Measurements from ENCODE around the gene HADHB. TPM values are rescaled to one million over a fixed set of nuclear protein-coding genes. Genes with fewer than 3 reads are reported as not detected.

Gene HADHB
- total and polyA plus RNA-seq, 2 donors, result 41.7 to 92.8 TPM

- Histone ChIP-seq H3K36me3 (ENCODE audit: control insufficient read depth in 2 of 2, insufficient read depth in 2 of 2, low read length in 1 of 2) (peaks cover 34 to 51% of the 10 kb centered on the region in 2 donors), H3K4me3 (ENCODE audit: low read length in 2 of 2) (no peak overlapping the region), H3K27ac (ENCODE audit: low read depth in 1 of 2, low read length in 1 of 2) (no peak overlapping the region), H3K9me3 (ENCODE audit: control insufficient read depth in 2 of 2, insufficient read depth in 1 of 2, low read length in 1 of 2) (peaks cover 0 to 7% of the 10 kb centered on the region in 2 donors), H3K4me1 (ENCODE audit: control insufficient read depth in 2 of 2, insufficient read depth in 2 of 2, low read length in 2 of 2) (no peaks in the 10 kb centered on the region), H3K27me3 (ENCODE audit: control insufficient read depth in 2 of 2, insufficient read depth in 1 of 2, low read length in 1 of 2) (no peaks in the 10 kb centered on the region)
- no peak for DNase-seq (ENCODE audit: low read depth in 6 of 9, low spot score in 9 of 9)
- 97% methylated on average over 1 of the region's 1 CpG for WGBS
Observed at GRCh38 chr2:26214759-26215158, 30.0 kb upstream of the HADHB start.

- no peak for DNase-seq (ENCODE audit: low read depth in 6 of 9, low spot score in 9 of 9)
- no peak overlapping the region for H3K27ac ChIP-seq (ENCODE audit: low read depth in 1 of 2, low read length in 1 of 2)
- no peaks in the 10 kb centered on the region for H3K27me3 ChIP-seq (ENCODE audit: control insufficient read depth in 2 of 2, insufficient read depth in 1 of 2, low read length in 1 of 2)
- no peak overlapping the region for H3K4me3 ChIP-seq (ENCODE audit: low read length in 2 of 2)
- H3K36me3 ChIP-seq (ENCODE audit: control insufficient read depth in 2 of 2, insufficient read depth in 2 of 2, low read length in 1 of 2), result peaks cover 30 to 53% of the 10 kb centered on the region in 2 donors
- no peaks in the 10 kb centered on the region for H3K4me1 ChIP-seq (ENCODE audit: control insufficient read depth in 2 of 2, insufficient read depth in 2 of 2, low read length in 2 of 2)
- WGBS, result 100% methylated on average over 1 of the region's 1 CpG
- H3K9me3 ChIP-seq (ENCODE audit: control insufficient read depth in 2 of 2, insufficient read depth in 1 of 2, low read length in 1 of 2), result peaks cover 0 to 7% of the 10 kb centered on the region in 2 donors
Observed at GRCh38 chr2:26215833-26216232, 28.9 kb upstream of the HADHB start.

GRCh38 chr2:26216587-26216986, 28.2 kb upstream of the HADHB start:
- Histone ChIP-seq H3K27me3 (ENCODE audit: control insufficient read depth in 2 of 2, insufficient read depth in 1 of 2, low read length in 1 of 2) (no peaks in the 10 kb centered on the region), H3K4me1 (ENCODE audit: control insufficient read depth in 2 of 2, insufficient read depth in 2 of 2, low read length in 2 of 2) (no peaks in the 10 kb centered on the region), H3K36me3 (ENCODE audit: control insufficient read depth in 2 of 2, insufficient read depth in 2 of 2, low read length in 1 of 2) (peaks cover 30 to 53% of the 10 kb centered on the region in 2 donors), H3K4me3 (ENCODE audit: low read length in 2 of 2) (no peak overlapping the region), H3K27ac (ENCODE audit: low read depth in 1 of 2, low read length in 1 of 2) (no peak overlapping the region), H3K9me3 (ENCODE audit: control insufficient read depth in 2 of 2, insufficient read depth in 1 of 2, low read length in 1 of 2) (peaks cover 0 to 7% of the 10 kb centered on the region in 2 donors)
- DNase-seq (ENCODE audit: low read depth in 6 of 9, low spot score in 9 of 9), result no peak
- over 99% methylated on average over 4 of the region's 4 CpGs for WGBS

GRCh38 chr2:26217720-26218119, 27.0 kb upstream of the HADHB start:
- 83% methylated on average over 6 of the region's 6 CpGs for WGBS
- Histone ChIP-seq H3K36me3 (ENCODE audit: control insufficient read depth in 2 of 2, insufficient read depth in 2 of 2, low read length in 1 of 2) (peaks cover 35 to 51% of the 10 kb centered on the region in 2 donors), H3K27me3 (ENCODE audit: control insufficient read depth in 2 of 2, insufficient read depth in 1 of 2, low read length in 1 of 2) (no peaks in the 10 kb centered on the region), H3K27ac (ENCODE audit: low read depth in 1 of 2, low read length in 1 of 2) (no peak overlapping the region), H3K4me3 (ENCODE audit: low read length in 2 of 2) (no peak overlapping the region), H3K4me1 (ENCODE audit: control insufficient read depth in 2 of 2, insufficient read depth in 2 of 2, low read length in 2 of 2) (no peaks in the 10 kb centered on the region), H3K9me3 (ENCODE audit: control insufficient read depth in 2 of 2, insufficient read depth in 1 of 2, low read length in 1 of 2) (peaks cover 0 to 7% of the 10 kb centered on the region in 2 donors)
- no peak for DNase-seq (ENCODE audit: low read depth in 6 of 9, low spot score in 9 of 9)

GRCh38 chr2:26223018-26223417, 21.7 kb upstream of the HADHB start:
- H3K36me3 ChIP-seq (ENCODE audit: control insufficient read depth in 2 of 2, insufficient read depth in 2 of 2, low read length in 1 of 2), result peaks cover 29 to 32% of the 10 kb centered on the region in 2 donors
- no peaks in the 10 kb centered on the region for H3K27me3 ChIP-seq (ENCODE audit: control insufficient read depth in 2 of 2, insufficient read depth in 1 of 2, low read length in 1 of 2)
- H3K27ac ChIP-seq (ENCODE audit: low read depth in 1 of 2, low read length in 1 of 2), result no peak overlapping the region
- no peak overlapping the region for H3K4me3 ChIP-seq (ENCODE audit: low read length in 2 of 2)
- no peak for DNase-seq (ENCODE audit: low read depth in 6 of 9, low spot score in 9 of 9)
- WGBS, result 100% methylated on average over 1 of the region's 1 CpG
- H3K9me3 ChIP-seq (ENCODE audit: control insufficient read depth in 2 of 2, insufficient read depth in 1 of 2, low read length in 1 of 2), result peaks cover 0 to under 1% of the 10 kb centered on the region in 2 donors
- no peaks in the 10 kb centered on the region for H3K4me1 ChIP-seq (ENCODE audit: control insufficient read depth in 2 of 2, insufficient read depth in 2 of 2, low read length in 2 of 2)

GRCh38 chr2:26224095-26224494, 20.6 kb upstream of the HADHB start:
- Histone ChIP-seq H3K4me3 (ENCODE audit: low read length in 2 of 2) (no peak overlapping the region), H3K36me3 (ENCODE audit: control insufficient read depth in 2 of 2, insufficient read depth in 2 of 2, low read length in 1 of 2) (peaks cover 38 to 42% of the 10 kb centered on the region in 2 donors), H3K9me3 (ENCODE audit: control insufficient read depth in 2 of 2, insufficient read depth in 1 of 2, low read length in 1 of 2) (no peaks in the 10 kb centered on the region), H3K27me3 (ENCODE audit: control insufficient read depth in 2 of 2, insufficient read depth in 1 of 2, low read length in 1 of 2) (no peaks in the 10 kb centered on the region), H3K4me1 (ENCODE audit: control insufficient read depth in 2 of 2, insufficient read depth in 2 of 2, low read length in 2 of 2) (no peaks in the 10 kb centered on the region), H3K27ac (ENCODE audit: low read depth in 1 of 2, low read length in 1 of 2) (no peak overlapping the region)
- WGBS, result over 99% methylated on average over 2 of the region's 2 CpGs
- DNase-seq (ENCODE audit: low read depth in 6 of 9, low spot score in 9 of 9), result no peak

- Histone ChIP-seq H3K27ac (ENCODE audit: low read depth in 1 of 2, low read length in 1 of 2) (no peak overlapping the region), H3K4me1 (ENCODE audit: control insufficient read depth in 2 of 2, insufficient read depth in 2 of 2, low read length in 2 of 2) (no peaks in the 10 kb centered on the region), H3K9me3 (ENCODE audit: control insufficient read depth in 2 of 2, insufficient read depth in 1 of 2, low read length in 1 of 2) (no peaks in the 10 kb centered on the region), H3K27me3 (ENCODE audit: control insufficient read depth in 2 of 2, insufficient read depth in 1 of 2, low read length in 1 of 2) (no peaks in the 10 kb centered on the region), H3K36me3 (ENCODE audit: control insufficient read depth in 2 of 2, insufficient read depth in 2 of 2, low read length in 1 of 2) (peaks cover 59 to 66% of the 10 kb centered on the region in 2 donors), H3K4me3 (ENCODE audit: low read length in 2 of 2) (no peak overlapping the region)
- WGBS, result 98% methylated on average over 3 of the region's 3 CpGs
- no peak for DNase-seq (ENCODE audit: low read depth in 6 of 9, low spot score in 9 of 9)
Observed at GRCh38 chr2:26229595-26229994, 15.1 kb upstream of the HADHB start.

- DNase-seq (ENCODE audit: low read depth in 6 of 9, low spot score in 9 of 9), result no peak
- Histone ChIP-seq H3K9me3 (ENCODE audit: control insufficient read depth in 2 of 2, insufficient read depth in 1 of 2, low read length in 1 of 2) (no peaks in the 10 kb centered on the region), H3K27me3 (ENCODE audit: control insufficient read depth in 2 of 2, insufficient read depth in 1 of 2, low read length in 1 of 2) (no peaks in the 10 kb centered on the region), H3K27ac (ENCODE audit: low read depth in 1 of 2, low read length in 1 of 2) (no peak overlapping the region), H3K36me3 (ENCODE audit: control insufficient read depth in 2 of 2, insufficient read depth in 2 of 2, low read length in 1 of 2) (peaks cover 59 to 75% of the 10 kb centered on the region in 2 donors), H3K4me3 (ENCODE audit: low read length in 2 of 2) (no peak overlapping the region), H3K4me1 (ENCODE audit: control insufficient read depth in 2 of 2, insufficient read depth in 2 of 2, low read length in 2 of 2) (no peaks in the 10 kb centered on the region)
- WGBS, result 94% methylated on average over 2 of the region's 2 CpGs
Observed at GRCh38 chr2:26230806-26231205, 13.9 kb upstream of the HADHB start.

GRCh38 chr2:26235089-26235488, 9.7 kb upstream of the HADHB start:
- DNase-seq (ENCODE audit: low read depth in 6 of 9, low spot score in 9 of 9), result no peak

GRCh38 chr2:26237868-26238267, 6.9 kb upstream of the HADHB start:
- 99% methylated on average over 1 of the region's 1 CpG for WGBS
- Histone ChIP-seq H3K27me3 (ENCODE audit: control insufficient read depth in 2 of 2, insufficient read depth in 1 of 2, low read length in 1 of 2) (no peaks in the 10 kb centered on the region), H3K36me3 (ENCODE audit: control insufficient read depth in 2 of 2, insufficient read depth in 2 of 2, low read length in 1 of 2) (peaks cover 17 to 49% of the 10 kb centered on the region in 2 donors), H3K9me3 (ENCODE audit: control insufficient read depth in 2 of 2, insufficient read depth in 1 of 2, low read length in 1 of 2) (no peaks in the 10 kb centered on the region), H3K4me3 (ENCODE audit: low read length in 2 of 2) (no peak overlapping the region), H3K27ac (ENCODE audit: low read depth in 1 of 2, low read length in 1 of 2) (no peak overlapping the region), H3K4me1 (ENCODE audit: control insufficient read depth in 2 of 2, insufficient read depth in 2 of 2, low read length in 2 of 2) (peaks cover 0 to 4% of the 10 kb centered on the region in 2 donors)
- no peak for DNase-seq (ENCODE audit: low read depth in 6 of 9, low spot score in 9 of 9)

More at GRCh38 chr2:26235089-26235488, 9.7 kb upstream of the HADHB start:
- Histone ChIP-seq H3K4me1 (ENCODE audit: control insufficient read depth in 2 of 2, insufficient read depth in 2 of 2, low read length in 2 of 2) (no peaks in the 10 kb centered on the region), H3K4me3 (ENCODE audit: low read length in 2 of 2) (no peak overlapping the region), H3K27ac (ENCODE audit: low read depth in 1 of 2, low read length in 1 of 2) (no peak overlapping the region), H3K9me3 (ENCODE audit: control insufficient read depth in 2 of 2, insufficient read depth in 1 of 2, low read length in 1 of 2) (no peaks in the 10 kb centered on the region), H3K27me3 (ENCODE audit: control insufficient read depth in 2 of 2, insufficient read depth in 1 of 2, low read length in 1 of 2) (no peaks in the 10 kb centered on the region), H3K36me3 (ENCODE audit: control insufficient read depth in 2 of 2, insufficient read depth in 2 of 2, low read length in 1 of 2) (peaks cover 39 to 73% of the 10 kb centered on the region in 2 donors)
- WGBS, result 98% methylated on average over 9 of the region's 9 CpGs

All from thymus (tissue), 11 donors.